Measurements from ENCODE around the gene PXT1.

The PXT1 gene

DNA sequence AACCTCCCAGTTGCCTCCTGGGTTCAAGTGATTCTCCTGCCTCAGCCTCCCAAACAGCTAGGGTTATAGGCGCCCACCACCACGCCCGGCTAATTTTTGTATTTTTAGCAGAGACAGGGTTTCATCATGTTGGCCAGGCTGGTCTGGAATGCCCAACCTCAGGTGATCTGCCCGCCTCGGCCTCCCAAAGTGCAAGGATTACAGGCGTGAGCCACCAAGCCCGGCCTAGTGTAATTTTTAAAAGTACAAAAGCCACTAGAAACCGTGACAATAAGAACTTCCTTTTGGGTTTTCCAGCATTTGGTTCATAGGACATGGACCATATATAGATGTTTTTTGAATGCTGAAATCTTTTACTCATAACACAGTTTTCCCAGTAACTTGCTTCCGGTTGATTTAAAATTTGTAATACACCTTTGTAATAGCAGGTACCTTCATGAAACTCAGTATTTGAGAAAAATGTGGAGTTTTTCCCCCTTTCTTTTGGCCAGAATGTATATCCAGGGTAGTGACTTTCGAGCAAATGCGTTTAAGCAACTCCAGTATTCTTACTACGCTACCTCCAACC, 467 bp downstream of the PXT1 start:
- peak overlapping the region; percentile 95 for H3K4me2 ChIP-seq (ENCODE audit: insufficient read depth, low read length, poor library complexity, severe bottlenecking)
- H2BK5ac ChIP-seq (ENCODE audit: low read length) = no peak overlapping the region
- H3K14ac ChIP-seq (ENCODE audit: low read length) = no peak overlapping the region
- peaks cover 4% of the 10 kb centered on the region for H3K79me1 ChIP-seq (ENCODE audit: low read depth, low read length)
- H3K27me3 ChIP-seq (ENCODE audit: control insufficient read depth in 3 of 3, insufficient read depth in 3 of 3, low read depth in 1 of 3, low read length in 3 of 3) = no peaks in the 10 kb centered on the region
- H3K23ac ChIP-seq (ENCODE audit: low read depth, low read length, poor library complexity) = peak overlapping the region; percentile 92
- no peak overlapping the region for H2BK12ac ChIP-seq (ENCODE audit: low read length)
- H3K4ac ChIP-seq (ENCODE audit: low read length) = no peak overlapping the region
- peak overlapping the region; percentile 81 to 87 for H3K4me3 ChIP-seq (ENCODE audit: low read length in 2 of 2)
- peak overlapping the region; percentile 79 for H2AFZ ChIP-seq (ENCODE audit: low read length)
- peak overlapping the region; percentile 84 for H3K27ac ChIP-seq (replicated peaks; ENCODE audit: low read length)
- H3K36me3 ChIP-seq (replicated peaks in 1 of 2; ENCODE audit: control insufficient read depth in 2 of 2, insufficient read depth in 2 of 2, low read length in 2 of 2) = no peaks in the 10 kb centered on the region
- no peak overlapping the region for H2BK120ac ChIP-seq (ENCODE audit: low read depth, low read length)
- H3K9ac ChIP-seq (ENCODE audit: low read depth, low read length, poor library complexity) = no peak overlapping the region
- peaks cover 3 to 10% of the 10 kb centered on the region in 2 donors for H3K4me1 ChIP-seq (ENCODE audit: control insufficient read depth in 2 of 2, insufficient read depth in 1 of 2, low read depth in 1 of 2, low read length in 2 of 2)
- H3K18ac ChIP-seq (ENCODE audit: low read length) = peak overlapping the region; percentile 44
- no peak overlapping the region for H2BK15ac ChIP-seq (ENCODE audit: low read length)
- H4K91ac ChIP-seq (ENCODE audit: low read depth, low read length, poor library complexity) = no peak overlapping the region
- H2AK5ac ChIP-seq (ENCODE audit: low read depth, low read length) = no peak overlapping the region
- DNase-seq (ENCODE audit: low spot score) = no peak
- no peaks in the 10 kb centered on the region for H3K9me3 ChIP-seq (replicated peaks in 1 of 2; ENCODE audit: control insufficient read depth in 2 of 2, insufficient read depth in 1 of 2, low read depth in 1 of 2, low read length in 2 of 2)
- H4K8ac ChIP-seq (ENCODE audit: low read depth, low read length) = no peak overlapping the region
- WGBS, 2 donors (ENCODE audit: extremely low coverage in 2 of 2, insufficient read length in 2 of 2, insufficient replicate concordance in 1 of 2) = no CpG with 5 or more reads among the region's 12 CpGs

DNA sequence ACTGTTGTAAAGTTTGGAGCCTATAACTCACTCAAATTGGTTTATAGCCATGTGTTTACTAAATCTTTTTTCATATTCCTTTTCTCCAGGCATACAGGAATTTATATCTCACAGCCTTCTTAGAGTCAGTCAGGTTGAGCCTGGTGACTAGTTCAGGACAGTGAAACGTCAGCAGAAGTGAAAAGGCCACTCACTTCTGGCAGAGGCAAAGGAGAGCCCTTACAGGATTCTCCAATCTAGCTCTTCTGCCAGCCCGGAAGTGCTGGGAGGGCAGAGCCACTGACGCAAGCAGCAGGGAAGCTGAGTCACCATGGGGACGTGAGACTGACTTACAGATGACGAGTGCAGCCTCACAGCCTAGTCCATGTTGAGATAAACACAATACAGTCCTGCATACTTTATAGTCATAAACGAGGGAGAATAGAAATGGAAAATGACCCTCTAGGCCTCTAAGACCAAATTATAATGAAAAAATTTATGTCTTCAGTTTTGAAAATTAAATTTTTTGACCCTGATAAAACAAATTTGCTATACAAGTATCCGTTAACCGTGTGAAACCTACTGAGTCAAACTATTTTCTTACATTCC, 1.3 kb downstream of the PXT1 start:
- Histone ChIP-seq H3K4ac (ENCODE audit: low read length) (no peak overlapping the region), H2BK5ac (ENCODE audit: low read length) (no peak overlapping the region), H3K9me3 (replicated peaks in 1 of 2; ENCODE audit: control insufficient read depth in 2 of 2, insufficient read depth in 1 of 2, low read depth in 1 of 2, low read length in 2 of 2) (no peaks in the 10 kb centered on the region), H3K18ac (ENCODE audit: low read length) (no peak overlapping the region), H3K23ac (ENCODE audit: low read depth, low read length, poor library complexity) (no peak overlapping the region), H2BK12ac (ENCODE audit: low read length) (no peak overlapping the region), H2AK5ac (ENCODE audit: low read depth, low read length) (no peak overlapping the region), H2BK15ac (ENCODE audit: low read length) (no peak overlapping the region), H3K14ac (ENCODE audit: low read length) (no peak overlapping the region), H2AFZ (ENCODE audit: low read length) (peak overlapping the region; percentile 79), H3K27me3 (ENCODE audit: control insufficient read depth in 3 of 3, insufficient read depth in 3 of 3, low read depth in 1 of 3, low read length in 3 of 3) (no peaks in the 10 kb centered on the region), H3K9ac (ENCODE audit: low read depth, low read length, poor library complexity) (no peak overlapping the region), H3K36me3 (replicated peaks in 1 of 2; ENCODE audit: control insufficient read depth in 2 of 2, insufficient read depth in 2 of 2, low read length in 2 of 2) (no peaks in the 10 kb centered on the region), H2BK120ac (ENCODE audit: low read depth, low read length) (no peak overlapping the region), H3K4me3 (ENCODE audit: low read length in 2 of 2) (no peak overlapping the region), H4K8ac (ENCODE audit: low read depth, low read length) (no peak overlapping the region), H4K91ac (ENCODE audit: low read depth, low read length, poor library complexity) (no peak overlapping the region), H3K79me1 (ENCODE audit: low read depth, low read length) (peaks cover 4% of the 10 kb centered on the region), H3K4me1 (ENCODE audit: control insufficient read depth in 2 of 2, insufficient read depth in 1 of 2, low read depth in 1 of 2, low read length in 2 of 2) (peaks cover 3 to 10% of the 10 kb centered on the region in 2 donors), H3K4me2 (ENCODE audit: insufficient read depth, low read length, poor library complexity, severe bottlenecking) (no peak overlapping the region), H3K27ac (replicated peaks; ENCODE audit: low read length) (no peak overlapping the region)
- DNase-seq (ENCODE audit: low spot score) = no peak
- no CpG with 5 or more reads among the region's 8 CpGs for WGBS, 2 donors (ENCODE audit: extremely low coverage in 2 of 2, insufficient read length in 2 of 2, insufficient replicate concordance in 1 of 2)

DNA sequence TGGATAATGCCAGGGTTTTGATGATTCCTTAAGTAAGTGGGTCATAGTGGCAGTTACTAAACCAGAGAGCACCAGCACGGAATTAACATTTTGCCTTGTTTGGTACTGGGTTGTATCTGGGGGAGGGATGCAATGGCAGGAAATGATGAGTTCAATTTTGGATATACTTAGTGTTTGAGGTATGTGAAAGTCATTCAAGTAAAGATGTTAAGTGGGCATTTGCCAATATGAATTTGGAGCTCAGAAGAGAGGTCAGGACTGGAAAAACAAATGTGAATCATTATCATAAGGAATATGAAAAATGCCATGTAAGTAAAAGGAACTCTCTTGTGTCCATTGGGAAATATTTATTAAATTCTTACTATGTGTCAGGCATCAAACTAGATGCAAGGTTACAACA, 6.2 kb downstream of the PXT1 start:
- no peak overlapping the region for H2BK5ac ChIP-seq (ENCODE audit: low read length)
- H2BK12ac ChIP-seq (ENCODE audit: low read length) = no peak overlapping the region
- no peak overlapping the region for H2BK120ac ChIP-seq (ENCODE audit: low read depth, low read length)
- no peak overlapping the region for H3K23ac ChIP-seq (ENCODE audit: low read depth, low read length, poor library complexity)
- H2AK5ac ChIP-seq (ENCODE audit: low read depth, low read length) = no peak overlapping the region
- no peak overlapping the region for H3K4me2 ChIP-seq (ENCODE audit: insufficient read depth, low read length, poor library complexity, severe bottlenecking)
- H3K79me1 ChIP-seq (ENCODE audit: low read depth, low read length) = no peaks in the 10 kb centered on the region
- no peak overlapping the region for H2BK15ac ChIP-seq (ENCODE audit: low read length)
- no peak overlapping the region for H3K9ac ChIP-seq (ENCODE audit: low read depth, low read length, poor library complexity)
- H3K27me3 ChIP-seq (ENCODE audit: control insufficient read depth in 3 of 3, insufficient read depth in 3 of 3, low read depth in 1 of 3, low read length in 3 of 3) = peaks cover 0 to 3% (median 0%) of the 10 kb centered on the region in 3 experiments
- H3K4me3 ChIP-seq (ENCODE audit: low read length in 2 of 2) = no peak overlapping the region
- WGBS, 2 donors (ENCODE audit: extremely low coverage in 2 of 2, insufficient read length in 2 of 2, insufficient replicate concordance in 1 of 2) = no CpG with 5 or more reads among the region's 1 CpG
- no peak overlapping the region for H3K4ac ChIP-seq (ENCODE audit: low read length)
- no peaks in the 10 kb centered on the region for H3K36me3 ChIP-seq (replicated peaks in 1 of 2; ENCODE audit: control insufficient read depth in 2 of 2, insufficient read depth in 2 of 2, low read length in 2 of 2)
- H3K27ac ChIP-seq (replicated peaks; ENCODE audit: low read length) = no peak overlapping the region
- no peak overlapping the region for H4K8ac ChIP-seq (ENCODE audit: low read depth, low read length)
- H3K18ac ChIP-seq (ENCODE audit: low read length) = no peak overlapping the region
- H4K91ac ChIP-seq (ENCODE audit: low read depth, low read length, poor library complexity) = no peak overlapping the region
- no peak overlapping the region for H3K14ac ChIP-seq (ENCODE audit: low read length)
- H2AFZ ChIP-seq (ENCODE audit: low read length) = no peak overlapping the region
- peaks cover 0 to 6% of the 10 kb centered on the region in 2 donors for H3K4me1 ChIP-seq (ENCODE audit: control insufficient read depth in 2 of 2, insufficient read depth in 1 of 2, low read depth in 1 of 2, low read length in 2 of 2)
- H3K9me3 ChIP-seq (replicated peaks in 1 of 2; ENCODE audit: control insufficient read depth in 2 of 2, insufficient read depth in 1 of 2, low read depth in 1 of 2, low read length in 2 of 2) = no peaks in the 10 kb centered on the region
- DNase-seq (ENCODE audit: low spot score) = no peak

- Histone ChIP-seq H3K79me1 (ENCODE audit: low read depth, low read length) (no peaks in the 10 kb centered on the region), H3K4me3 (ENCODE audit: low read length in 2 of 2) (no peak overlapping the region), H2BK5ac (ENCODE audit: low read length) (no peak overlapping the region), H3K23ac (ENCODE audit: low read depth, low read length, poor library complexity) (no peak overlapping the region), H3K27me3 (ENCODE audit: control insufficient read depth in 3 of 3, insufficient read depth in 3 of 3, low read depth in 1 of 3, low read length in 3 of 3) (peaks cover 0 to 3% (median 0%) of the 10 kb centered on the region in 3 experiments), H3K9ac (ENCODE audit: low read depth, low read length, poor library complexity) (no peak overlapping the region), H2AFZ (ENCODE audit: low read length) (no peak overlapping the region), H3K27ac (replicated peaks; ENCODE audit: low read length) (no peak overlapping the region), H2BK12ac (ENCODE audit: low read length) (no peak overlapping the region), H3K9me3 (replicated peaks in 1 of 2; ENCODE audit: control insufficient read depth in 2 of 2, insufficient read depth in 1 of 2, low read depth in 1 of 2, low read length in 2 of 2) (no peaks in the 10 kb centered on the region), H2BK120ac (ENCODE audit: low read depth, low read length) (no peak overlapping the region), H3K4me2 (ENCODE audit: insufficient read depth, low read length, poor library complexity, severe bottlenecking) (no peak overlapping the region), H3K14ac (ENCODE audit: low read length) (no peak overlapping the region), H3K36me3 (replicated peaks in 1 of 2; ENCODE audit: control insufficient read depth in 2 of 2, insufficient read depth in 2 of 2, low read length in 2 of 2) (no peaks in the 10 kb centered on the region), H3K18ac (ENCODE audit: low read length) (no peak overlapping the region), H4K91ac (ENCODE audit: low read depth, low read length, poor library complexity) (no peak overlapping the region), H2BK15ac (ENCODE audit: low read length) (no peak overlapping the region), H3K4ac (ENCODE audit: low read length) (no peak overlapping the region), H4K8ac (ENCODE audit: low read depth, low read length) (no peak overlapping the region), H3K4me1 (ENCODE audit: control insufficient read depth in 2 of 2, insufficient read depth in 1 of 2, low read depth in 1 of 2, low read length in 2 of 2) (no peaks in the 10 kb centered on the region), H2AK5ac (ENCODE audit: low read depth, low read length) (no peak overlapping the region)
- no peak for DNase-seq (ENCODE audit: low spot score)
- WGBS, 2 donors (ENCODE audit: extremely low coverage in 2 of 2, insufficient read length in 2 of 2, insufficient replicate concordance in 1 of 2) = no CpG with 5 or more reads among the region's 4 CpGs
Observed at GRCh38 chr6:36432151-36432671, 10.4 kb downstream of the PXT1 start.
